Hematopoietic multipotent progenitor cell treated with erythropoietin and hydrocortisone succinate and interleukin-3 and kit ligand, for 15 days (in vitro differentiated cells): ENCODE measurements around the gene LTBP3.
"Not testable (repeated sequence)": the region's sequence is repeated elsewhere in the genome, so short reads cannot be mapped to it uniquely, and the experiment has no call there.

Experiments used
- DNase-seq: peaks from one replicate; pipeline ENCODE4 v3.0.0-alpha.2; 2015; ENCODE audit warnings: low spot score

LTBP3 gene

GRCh38 chr11:65571420-65571819 lies 13.3 kb upstream of the LTBP3 start:
- DNase-seq, result no peak

GRCh38 chr11:65569973-65570918 lies 12.1 kb upstream of the LTBP3 start, which contains the start of gene ZNRD2:
Gene ZNRD2, plus strand, starts transcription at chr11:65570477. Its CDS starts 15 bp downstream, at chr11:65570492.
- DNase-seq, result peak; percentile 97

DNA sequence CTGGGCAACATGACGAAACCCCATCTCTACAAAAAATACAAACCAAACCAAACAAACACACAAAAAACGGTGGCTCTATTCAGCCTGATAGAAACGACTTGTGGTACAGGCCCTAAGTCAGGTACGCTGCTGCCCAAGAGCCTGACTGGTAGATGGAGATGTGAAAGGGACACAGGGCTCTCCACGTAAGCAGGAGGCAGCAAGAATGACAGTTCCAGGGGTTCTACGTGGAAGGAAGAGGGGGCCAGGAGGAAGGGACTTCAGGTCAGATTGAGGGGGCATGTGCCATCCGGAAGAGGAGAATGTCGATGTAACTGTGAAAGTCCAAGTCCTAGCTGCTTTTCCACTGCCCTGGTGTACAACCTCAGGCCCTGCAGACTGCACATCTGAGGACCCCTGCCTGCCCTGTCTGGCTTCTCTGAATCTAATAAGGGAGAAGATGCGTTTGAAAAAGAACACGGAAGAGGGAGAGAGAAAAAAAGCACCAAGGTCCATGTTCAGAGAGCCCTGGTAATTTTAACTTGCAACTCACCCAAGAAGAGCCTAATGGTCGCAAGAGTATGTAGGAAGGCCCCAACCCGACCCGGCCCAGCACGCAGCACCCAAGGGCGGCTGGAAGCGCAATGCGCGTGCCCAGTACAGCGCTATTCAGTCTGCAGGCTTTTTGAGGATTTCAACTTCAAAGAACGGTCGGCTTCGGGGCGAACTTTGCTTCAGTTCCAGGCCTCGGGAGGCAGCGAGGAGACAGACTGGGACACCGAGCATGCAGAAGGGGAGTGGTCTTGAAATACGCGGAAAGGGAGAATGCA lies 11.2 kb upstream of the LTBP3 start:
- DNase-seq, result no peak

DNA sequence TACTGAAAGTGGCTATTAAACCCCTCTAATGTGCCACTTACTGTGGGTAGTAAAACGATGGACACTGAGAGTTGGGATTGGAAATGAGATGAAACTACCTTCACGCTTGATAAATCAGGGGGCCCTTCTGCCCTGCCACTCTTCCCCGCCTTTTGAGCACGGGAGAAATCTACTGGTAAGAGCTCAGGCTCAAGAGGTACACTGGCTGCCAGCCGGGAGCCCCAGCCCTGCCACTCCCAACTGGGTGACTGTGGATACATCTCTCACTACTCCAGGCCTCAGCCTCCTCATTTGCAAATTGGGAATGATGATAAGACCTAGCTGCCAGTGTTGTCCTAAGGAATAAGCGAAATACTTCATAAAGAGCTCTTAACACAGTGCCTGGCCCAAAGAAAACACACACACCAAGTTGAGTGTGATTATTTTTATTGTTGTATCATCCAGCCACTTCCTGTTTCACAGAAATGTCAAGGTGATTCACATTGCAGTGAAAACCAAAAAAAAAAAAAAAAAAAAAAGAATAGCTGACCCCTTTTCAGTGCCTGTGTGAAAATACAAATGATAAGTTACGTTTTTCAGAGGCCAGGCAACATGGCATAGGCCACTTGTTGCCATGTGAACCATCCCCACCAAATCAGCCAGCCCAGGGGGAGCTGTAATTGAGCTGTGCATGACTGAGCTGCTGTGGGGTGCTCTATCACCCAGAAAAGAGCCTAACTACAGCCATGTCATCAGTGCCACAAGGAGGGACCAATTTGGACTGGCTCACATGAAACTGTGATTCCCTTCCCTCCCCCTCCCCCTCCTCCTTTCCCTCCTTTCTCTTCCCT lies 7.7 kb upstream of the LTBP3 start:
- no peak for DNase-seq

DNA sequence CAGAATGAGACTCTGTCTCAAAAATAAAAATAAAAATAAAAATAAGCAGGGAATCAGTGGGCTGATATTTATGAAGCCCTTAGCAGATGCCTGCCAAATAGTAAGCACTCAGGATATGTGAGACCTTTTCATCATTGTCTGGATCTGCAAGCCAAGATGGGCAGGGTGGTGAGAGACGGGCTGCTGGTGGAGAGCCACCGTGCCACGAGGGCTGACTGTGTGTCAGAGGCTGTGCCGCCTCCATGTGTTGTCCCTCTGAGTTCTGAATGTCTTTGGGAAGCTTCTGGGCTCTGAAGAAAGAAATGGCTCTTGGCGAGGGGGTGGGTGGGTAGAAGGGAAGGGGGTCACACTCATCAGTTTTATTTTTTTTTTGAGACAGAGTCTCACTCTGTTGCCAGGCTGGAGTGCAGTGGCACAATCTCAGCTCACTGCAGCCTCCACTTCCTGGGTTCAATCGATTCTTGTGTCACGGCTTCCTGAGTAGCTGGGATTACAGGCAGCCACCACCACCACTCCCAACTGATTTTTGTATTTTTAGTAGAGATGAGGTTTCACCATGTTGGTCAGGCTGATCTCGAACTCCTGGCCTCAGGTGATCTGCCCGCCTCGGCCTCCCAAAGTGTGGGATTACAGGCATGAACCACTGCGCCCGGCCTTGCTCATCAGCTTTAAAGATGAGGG lies 6.9 kb upstream of the LTBP3 start:
- not testable (repeated sequence) for DNase-seq

- DNase-seq, result no peak
Observed at GRCh38 chr11:65563601-65564000, 5.4 kb upstream of the LTBP3 start.

DNA sequence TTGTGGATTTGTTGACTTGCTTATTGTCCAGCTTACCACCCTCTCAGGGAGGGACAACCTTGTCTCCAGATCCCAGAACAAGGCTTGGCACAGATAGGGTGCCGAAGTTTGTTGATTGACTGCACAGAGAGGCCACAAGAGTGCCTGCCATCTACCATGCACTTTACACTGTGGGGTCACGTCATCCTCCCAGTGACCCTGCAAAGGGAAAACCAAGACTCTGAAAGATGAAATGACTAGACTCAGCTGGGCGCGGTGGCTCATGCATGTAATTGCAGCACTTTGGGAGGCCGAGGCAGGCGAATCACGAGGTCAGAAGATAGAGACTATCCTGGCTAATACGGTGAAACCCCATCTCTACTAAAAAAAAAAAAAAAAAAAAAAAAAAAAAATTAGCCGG lies 4.6 kb upstream of the LTBP3 start:
- DNase-seq, result no peak

DNA sequence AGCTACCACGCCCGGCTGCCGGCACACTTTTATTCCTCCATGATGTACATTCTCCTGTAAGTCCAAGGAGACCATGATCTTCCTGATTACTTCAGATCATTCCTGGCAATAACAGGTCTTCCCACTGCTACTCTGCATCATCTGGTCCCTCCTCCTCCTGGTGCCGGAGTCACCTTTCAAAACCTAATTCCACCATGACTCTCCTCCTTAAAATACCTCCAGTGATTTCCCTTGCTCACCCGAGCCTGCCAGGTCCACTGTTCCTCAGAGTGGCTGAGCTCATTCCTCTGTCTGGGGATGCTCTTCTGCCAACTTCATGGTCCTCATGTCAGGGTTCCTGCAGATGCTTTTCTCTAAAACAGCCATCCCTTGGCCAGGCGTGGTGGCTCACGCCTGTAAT lies 3.9 kb upstream of the LTBP3 start:
- no peak for DNase-seq

- DNase-seq, result no peak
Observed at GRCh38 chr11:65560555-65561418, 2.6 kb upstream of the LTBP3 start.

- DNase-seq, result peak; percentile 71
Observed at GRCh38 chr11:65559951-65560537, 1.9 kb upstream of the LTBP3 start.

DNA sequence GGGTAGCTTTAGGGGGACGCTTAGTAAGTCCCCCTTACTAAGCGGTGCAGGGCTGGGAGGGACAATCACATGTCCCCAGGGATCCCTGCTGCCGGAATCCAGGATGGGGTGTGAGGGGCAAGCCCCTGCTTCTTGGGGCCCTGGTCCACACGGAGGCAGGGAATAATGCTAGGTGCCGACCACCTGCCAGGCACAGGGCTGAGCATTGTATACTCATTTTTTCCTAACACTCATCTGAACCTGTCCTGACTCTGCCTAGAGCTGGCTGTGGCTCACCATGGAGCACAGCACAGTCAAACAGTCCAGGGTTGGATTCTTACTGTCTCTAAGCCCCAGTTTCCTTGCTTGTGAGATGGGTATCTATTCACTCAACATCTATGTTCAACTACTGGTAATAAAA lies 1.4 kb upstream of the LTBP3 start:
- no peak for DNase-seq

- no peak for DNase-seq
Observed at GRCh38 chr11:65558930-65559509, 861 bp upstream of the LTBP3 start.

- no peak for DNase-seq
Observed at GRCh38 chr11:65557280-65558001, 718 bp downstream of the LTBP3 start.

GRCh38 chr11:65556470-65557279 lies 1.5 kb downstream of the LTBP3 start:
- DNase-seq, result no peak

- no peak for DNase-seq
Observed at GRCh38 chr11:65555693-65556231, 2.4 kb downstream of the LTBP3 start.

DNA sequence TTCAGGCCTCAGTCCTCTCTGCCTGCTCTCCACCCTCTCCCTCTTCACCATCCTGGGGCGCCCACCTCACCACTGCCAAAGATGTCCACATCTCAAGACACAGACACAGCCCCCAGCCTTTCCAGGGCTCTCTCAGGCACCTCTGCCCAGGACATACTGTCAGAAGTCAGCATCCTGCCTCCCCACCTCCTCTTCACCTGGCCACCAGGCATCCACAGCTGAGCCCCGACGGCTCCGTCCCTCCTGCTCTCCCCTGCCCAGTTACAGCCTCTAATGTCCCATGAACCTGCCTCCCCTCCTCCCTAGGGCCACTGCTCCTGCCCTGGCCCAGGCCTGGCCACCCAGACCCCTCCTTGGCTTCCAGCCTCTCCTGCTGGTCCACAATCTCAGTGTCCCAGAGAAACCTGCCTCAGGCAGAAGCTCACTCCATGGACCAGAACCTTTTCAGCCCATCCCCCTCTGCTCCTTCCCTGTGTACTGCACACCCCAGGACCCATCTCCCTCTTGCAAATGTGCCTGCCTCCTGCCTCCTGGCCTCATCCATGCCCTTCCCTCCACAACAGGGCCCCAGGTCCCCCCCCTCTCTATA lies 3.2 kb downstream of the LTBP3 start:
- no peak for DNase-seq

GRCh38 chr11:65554057-65554818 lies 3.9 kb downstream of the LTBP3 start:
- no peak for DNase-seq
